ENCODE measurements around the gene ATP4A. TPM values are rescaled to one million over a fixed set of nuclear protein-coding genes. Genes with fewer than 3 reads are reported as not detected.
"Not testable (repeated sequence)": the region's sequence is repeated elsewhere in the genome, so short reads cannot be mapped to it uniquely, and the experiment has no call there.

ATP4A gene
- total RNA-seq, result not detected

GRCh38 chr19:35563207-35563829 lies at the start of gene ATP4A:
Gene ATP4A (minus strand): TSS chr19:35563658. CDS start chr19:35563629, 29 bp downstream.
- Mint-ChIP-seq H3K27me3 (peaks cover 23% of the 10 kb centered on the region), H3K9me3 (ENCODE audit: low read depth) (no peaks in the 10 kb centered on the region), H3K4me3 (no peak within 1 kb of the TSS), H3K4me1 (peaks cover 2% of the 10 kb centered on the region), H3K27ac (no peak within 1 kb of the TSS), H3K36me3 (no peaks in the 10 kb centered on the region)
- ATAC-seq, result no peak
- CTCF ChIA-PET, result no interaction called here
- DNase-seq, result no peak

- H3K27me3 Mint-ChIP-seq, result no peaks in the 10 kb centered on the region
- ATAC-seq (peak; percentile 97), DNase-seq (peak; percentile 96)
- H3K27ac Mint-ChIP-seq, result peak within 1 kb of the TSS; percentile 95
- peak within 1 kb of the TSS; percentile 82 for H3K4me3 Mint-ChIP-seq
- CTCF ChIA-PET, result interaction anchor here (0.7 to 3.1 kb wide), 6 partner anchors 30 to 207 kb away, joined by 3 to 11 read pairs (median 4); partner anchors contain the start of gene COX6B1
- peaks cover 14% of the 10 kb centered on the region for H3K36me3 Mint-ChIP-seq
- peaks cover 5% of the 10 kb centered on the region for H3K9me3 Mint-ChIP-seq (ENCODE audit: low read depth)
- peaks cover 42% of the 10 kb centered on the region for H3K4me1 Mint-ChIP-seq
These were observed 49.3 kb upstream of the ATP4A start, which contains the start of gene HAUS5 for GRCh38 chr19:35612559-35613321. Gene HAUS5 (plus strand): TSS chr19:35612735. CDS start chr19:35612795, 60 bp downstream.

- Mint-ChIP-seq H3K27ac (peak overlapping the region; percentile 95), H3K27me3 (no peaks in the 10 kb centered on the region), H3K9me3 (ENCODE audit: low read depth) (peaks cover 9% of the 10 kb centered on the region), H3K4me3 (peak overlapping the region; percentile 82), H3K4me1 (peaks cover 42% of the 10 kb centered on the region), H3K36me3 (peaks cover 17% of the 10 kb centered on the region)
- no peak for ATAC-seq
- no peak for DNase-seq
- CTCF ChIA-PET, result interaction anchor here (1.0 to 3.1 kb wide), 4 partner anchors 30 to 64 kb away, joined by 3 to 11 read pairs (median 5); partner anchors contain the start of gene COX6B1
These were observed 48.7 kb upstream of the ATP4A start for GRCh38 chr19:35612224-35612558.

GRCh38 chr19:35609851-35610353 lies 46.4 kb upstream of the ATP4A start:
- Mint-ChIP-seq H3K27me3 (no peaks in the 10 kb centered on the region), H3K4me3 (no peak overlapping the region), H3K36me3 (peaks cover 9% of the 10 kb centered on the region), H3K9me3 (ENCODE audit: low read depth) (peaks cover 9% of the 10 kb centered on the region), H3K4me1 (peaks cover 40% of the 10 kb centered on the region), H3K27ac (peak overlapping the region; percentile 79)
- ATAC-seq (peak; percentile 28), DNase-seq (peak; percentile 65)
- CTCF ChIA-PET, result interaction anchor here (1.0 to 1.4 kb wide), 2 partner anchors 18 to 38 kb away, joined by 3 read pairs; partner anchors contain the start of gene COX6B1

- no peak for DNase-seq
- peaks cover 30% of the 10 kb centered on the region for H3K4me1 Mint-ChIP-seq
- CTCF ChIA-PET, result interaction anchor here (0.7 to 1.0 kb wide), 2 partner anchors 16 to 37 kb away, joined by 3 to 4 read pairs; no protein-coding TSS in a partner anchor
These were observed 44.8 kb upstream of the ATP4A start for GRCh38 chr19:35608251-35608650.

GRCh38 chr19:35607661-35608060 lies 44.2 kb upstream of the ATP4A start:
- no peak for DNase-seq
- Mint-ChIP-seq H3K27me3 (no peaks in the 10 kb centered on the region), H3K9me3 (ENCODE audit: low read depth) (peaks cover 9% of the 10 kb centered on the region), H3K27ac (no peak overlapping the region), H3K36me3 (peaks cover 9% of the 10 kb centered on the region), H3K4me3 (no peak overlapping the region), H3K4me1 (peaks cover 26% of the 10 kb centered on the region)
- CTCF ChIA-PET, result interaction anchor here (0.6 to 1.0 kb wide), 4 partner anchors 16 to 98 kb away, joined by 3 to 4 read pairs (median 4); no protein-coding TSS in a partner anchor
- no peak for ATAC-seq

More at GRCh38 chr19:35608251-35608650, 44.8 kb upstream of the ATP4A start:
- H3K27ac Mint-ChIP-seq, result peak overlapping the region; percentile 16
- no peak for ATAC-seq
- peaks cover 9% of the 10 kb centered on the region for H3K36me3 Mint-ChIP-seq
- peaks cover 9% of the 10 kb centered on the region for H3K9me3 Mint-ChIP-seq (ENCODE audit: low read depth)
- H3K27me3 Mint-ChIP-seq, result no peaks in the 10 kb centered on the region
- no peak overlapping the region for H3K4me3 Mint-ChIP-seq

GRCh38 chr19:35607170-35607569 lies 43.7 kb upstream of the ATP4A start:
- ATAC-seq, result not testable (repeated sequence)

GRCh38 chr19:35604436-35604835 lies 41.0 kb upstream of the ATP4A start:
- H3K27ac Mint-ChIP-seq; CTCF ChIA-PET; ATAC-seq; H3K36me3 Mint-ChIP-seq; H3K4me1 Mint-ChIP-seq; DNase-seq; H3K4me3 Mint-ChIP-seq; H3K27me3 Mint-ChIP-seq; H3K9me3 Mint-ChIP-seq (ENCODE audit: low read depth): not testable (repeated sequence)

More at GRCh38 chr19:35607170-35607569, 43.7 kb upstream of the ATP4A start:
- CTCF ChIA-PET, result interaction anchor here (0.6 to 1.0 kb wide), 2 partner anchors 26 to 98 kb away, joined by 3 to 4 read pairs; no protein-coding TSS in a partner anchor
- peaks cover 23% of the 10 kb centered on the region for H3K4me1 Mint-ChIP-seq
- H3K27ac Mint-ChIP-seq; H3K9me3 Mint-ChIP-seq (ENCODE audit: low read depth); H3K4me3 Mint-ChIP-seq; H3K36me3 Mint-ChIP-seq; H3K27me3 Mint-ChIP-seq; DNase-seq: not testable (repeated sequence)

- no peak for DNase-seq
- CTCF ChIA-PET, result interaction anchor here (0.9 kb wide), 1 partner anchor 92 kb away, joined by 3 read pairs; no protein-coding TSS in a partner anchor
These were observed 38.5 kb upstream of the ATP4A start for GRCh38 chr19:35601971-35602370.

GRCh38 chr19:35596366-35596999 lies 33.0 kb upstream of the ATP4A start:
- Mint-ChIP-seq H3K27ac (no peak overlapping the region), H3K9me3 (ENCODE audit: low read depth) (no peaks in the 10 kb centered on the region), H3K36me3 (no peaks in the 10 kb centered on the region), H3K4me1 (peaks cover 7% of the 10 kb centered on the region), H3K27me3 (peaks cover 16% of the 10 kb centered on the region), H3K4me3 (no peak overlapping the region)
- CTCF ChIA-PET, result interaction anchor here (0.7 to 1.6 kb wide), 4 partner anchors 48 to 224 kb away, joined by 3 to 4 read pairs (median 4); no protein-coding TSS in a partner anchor
- peak; percentile 77 for ATAC-seq
- DNase-seq, result no peak

More at GRCh38 chr19:35601971-35602370, 38.5 kb upstream of the ATP4A start:
- ATAC-seq, result no peak
- no peaks in the 10 kb centered on the region for H3K4me1 Mint-ChIP-seq
- H3K27me3 Mint-ChIP-seq, result peaks cover 16% of the 10 kb centered on the region
- no peak overlapping the region for H3K27ac Mint-ChIP-seq
- no peaks in the 10 kb centered on the region for H3K36me3 Mint-ChIP-seq
- H3K4me3 Mint-ChIP-seq, result no peak overlapping the region
- H3K9me3 Mint-ChIP-seq (ENCODE audit: low read depth), result no peaks in the 10 kb centered on the region

GRCh38 chr19:35595928-35596327 lies 32.5 kb upstream of the ATP4A start:
- peaks cover 16% of the 10 kb centered on the region for H3K27me3 Mint-ChIP-seq
- ATAC-seq (no peak), DNase-seq (no peak)
- H3K4me1 Mint-ChIP-seq, result peaks cover 7% of the 10 kb centered on the region
- no peak overlapping the region for H3K27ac Mint-ChIP-seq
- no peak overlapping the region for H3K4me3 Mint-ChIP-seq
- CTCF ChIA-PET, result interaction anchor here (1.2 to 1.6 kb wide), 2 partner anchors 48 to 86 kb away, joined by 3 to 4 read pairs; no protein-coding TSS in a partner anchor
- no peaks in the 10 kb centered on the region for H3K9me3 Mint-ChIP-seq (ENCODE audit: low read depth)
- no peaks in the 10 kb centered on the region for H3K36me3 Mint-ChIP-seq

- peaks cover 12% of the 10 kb centered on the region for H3K27me3 Mint-ChIP-seq
- DNase-seq; H3K4me1 Mint-ChIP-seq; H3K9me3 Mint-ChIP-seq (ENCODE audit: low read depth); H3K4me3 Mint-ChIP-seq; ATAC-seq; H3K36me3 Mint-ChIP-seq; H3K27ac Mint-ChIP-seq: not testable (repeated sequence)
- CTCF ChIA-PET, result interaction anchor here (0.6 to 1.6 kb wide), 2 partner anchors 47 to 98 kb away, joined by 3 to 4 read pairs; no protein-coding TSS in a partner anchor
These were observed 31.6 kb upstream of the ATP4A start for GRCh38 chr19:35595026-35595425.
